IPS DF 4.7 (cell line): Measurements from ENCODE around the gene IGF1R.

Experiments
- DNase-seq: peaks from one replicate; pipeline ENCODE4 v3.0.0-alpha.2; 2013; ENCODE audit warnings: low spot score; ENCODE audit errors: extremely low read depth

The IGF1R gene

DNA sequence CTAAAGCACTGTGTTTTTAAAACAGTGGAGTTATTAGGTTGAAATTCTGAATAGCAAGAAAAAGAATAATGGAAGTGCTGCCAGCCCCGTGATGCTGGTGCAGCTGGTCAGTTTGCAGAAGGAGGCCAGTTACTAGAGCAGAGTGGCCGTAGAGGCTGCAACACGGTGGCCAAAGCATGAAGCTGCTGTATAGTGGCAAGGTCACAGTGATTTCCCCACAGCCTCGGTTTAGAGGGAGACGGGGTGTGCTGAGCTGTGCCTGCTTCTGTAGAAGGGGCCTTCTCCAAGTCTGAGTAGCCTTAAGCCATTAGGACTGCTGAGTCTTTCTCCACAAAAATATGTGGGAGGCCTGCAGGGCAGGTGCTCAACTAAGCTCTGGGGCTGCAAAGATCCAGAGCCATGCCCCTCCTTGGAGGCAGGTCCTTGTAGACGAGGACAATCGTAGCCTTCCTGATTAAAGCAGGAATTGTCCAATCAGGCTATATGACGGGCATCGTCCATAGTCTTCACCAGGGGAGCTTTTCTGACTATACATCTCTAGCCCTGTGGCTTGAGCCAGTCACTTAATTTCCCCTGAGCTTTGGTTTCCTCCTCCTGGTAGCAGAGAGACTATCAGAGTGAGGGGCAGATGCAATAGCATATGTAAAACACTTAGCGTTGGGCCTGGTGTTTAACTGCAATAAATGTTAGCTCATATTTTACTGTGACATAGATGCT lies 207.6 kb downstream of the IGF1R start:
- DNase-seq: no peak

DNA sequence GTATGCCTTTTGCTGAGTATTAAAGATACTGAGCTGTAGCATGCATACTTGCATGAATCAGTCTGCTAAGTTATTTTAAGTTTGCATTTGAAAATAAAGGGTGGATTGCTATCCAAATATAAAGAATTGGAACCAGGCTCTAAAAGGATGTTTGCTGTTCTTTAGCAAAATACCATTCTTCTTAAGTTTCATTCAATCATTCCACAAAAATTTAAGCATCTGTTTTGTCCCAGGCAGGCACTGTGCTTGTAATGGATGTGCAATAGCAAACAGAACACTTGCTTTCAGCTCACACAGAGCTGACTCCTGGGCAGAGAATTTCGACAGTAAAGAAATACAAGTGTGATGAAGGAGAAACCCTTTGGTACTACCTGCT lies 208.2 kb downstream of the IGF1R start:
- no peak for DNase-seq

DNA sequence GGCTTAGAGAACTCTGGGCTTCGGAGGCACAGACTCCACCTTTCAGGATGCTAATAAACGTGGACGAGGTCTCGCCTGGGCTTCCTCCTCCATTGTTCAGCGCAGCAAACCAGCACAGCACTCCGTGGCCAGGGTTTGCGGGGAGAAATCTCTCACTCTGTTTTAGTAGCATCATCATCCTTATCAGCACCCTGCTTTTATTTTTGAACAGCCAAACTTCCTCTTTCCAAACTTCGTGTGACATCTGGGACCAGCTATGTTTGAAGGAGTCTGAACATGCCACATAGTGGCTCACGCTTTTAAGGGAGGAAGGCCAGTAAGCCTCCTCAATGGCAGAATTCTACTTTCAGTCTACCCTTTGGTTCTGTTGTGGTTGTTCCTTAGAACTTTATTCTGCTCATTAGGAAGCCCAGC lies 210.3 kb downstream of the IGF1R start:
- no peak for DNase-seq

DNA sequence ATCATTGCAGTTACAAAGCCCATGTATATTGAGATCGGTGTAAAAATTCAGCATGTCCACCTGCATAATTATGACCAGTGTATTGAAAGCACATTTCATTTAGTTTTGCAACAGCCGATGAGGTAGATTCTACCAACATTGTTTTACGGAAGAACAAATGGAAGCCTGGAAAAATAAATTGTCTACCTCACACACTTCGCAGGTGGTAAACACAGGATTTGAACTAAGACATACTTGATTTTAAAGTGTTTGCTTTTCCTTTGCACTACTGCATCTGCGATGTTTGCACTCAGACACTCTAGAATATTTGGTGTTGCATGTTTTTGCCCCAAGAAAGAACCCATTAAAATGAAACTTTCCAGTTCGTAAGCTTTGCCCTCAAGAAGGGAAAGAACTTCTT lies 210.8 kb downstream of the IGF1R start:
- DNase-seq: no peak

DNA sequence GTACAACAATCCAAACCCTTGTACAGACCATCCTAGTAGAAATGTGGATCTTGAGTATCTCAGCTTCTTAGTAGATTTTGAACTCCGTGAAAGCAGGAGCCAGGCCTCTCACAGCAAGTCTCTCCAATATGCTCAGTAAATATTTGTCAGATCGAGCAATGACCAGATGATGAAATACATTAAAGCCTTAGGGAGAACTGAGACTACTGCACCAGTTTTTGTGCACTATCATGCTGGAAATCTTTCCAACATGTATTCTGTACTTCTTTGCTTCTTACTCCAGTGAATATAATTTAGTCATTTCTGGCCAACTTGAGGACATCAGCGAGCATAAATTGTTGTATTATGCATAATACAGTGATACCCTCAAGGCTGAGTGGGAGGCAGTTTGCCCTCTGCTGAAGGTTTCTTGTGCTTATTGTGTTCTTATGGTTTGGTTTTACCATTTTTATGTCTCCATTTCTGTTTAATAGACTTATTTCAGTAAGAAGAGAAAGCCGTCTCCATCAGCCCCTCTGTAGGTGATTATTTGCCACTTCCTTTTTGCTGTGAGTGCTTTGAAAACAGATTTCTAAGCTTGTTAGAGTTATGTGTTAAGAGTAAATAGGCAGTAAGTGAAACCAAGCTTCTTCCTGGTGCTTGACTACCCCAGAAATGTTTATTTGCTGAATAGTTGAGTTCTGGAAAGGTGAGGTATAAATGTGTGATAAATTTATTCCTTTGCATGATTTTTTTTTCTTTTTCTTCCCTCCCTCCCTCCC lies 212.1 kb downstream of the IGF1R start:
- no peak for DNase-seq

DNA sequence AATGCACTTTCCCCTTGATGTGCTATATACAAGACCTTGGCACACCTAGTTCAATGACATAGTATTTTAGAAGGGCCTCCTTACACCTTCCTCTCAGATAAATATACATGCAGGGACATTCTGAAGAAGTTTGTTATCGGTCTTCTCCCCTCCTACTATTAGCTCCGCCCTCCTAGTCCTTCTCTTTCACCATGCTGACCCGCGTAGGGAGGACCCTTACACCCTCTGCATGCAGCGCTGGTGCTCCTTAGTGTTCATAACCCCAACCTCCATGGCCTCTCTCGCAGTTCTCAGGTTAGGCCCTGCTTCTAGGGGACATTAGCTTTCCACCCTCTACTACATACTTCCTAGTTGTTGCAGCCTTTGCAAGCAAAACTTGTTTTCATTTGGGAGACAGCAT lies 212.8 kb downstream of the IGF1R start:
- DNase-seq: no peak

DNA sequence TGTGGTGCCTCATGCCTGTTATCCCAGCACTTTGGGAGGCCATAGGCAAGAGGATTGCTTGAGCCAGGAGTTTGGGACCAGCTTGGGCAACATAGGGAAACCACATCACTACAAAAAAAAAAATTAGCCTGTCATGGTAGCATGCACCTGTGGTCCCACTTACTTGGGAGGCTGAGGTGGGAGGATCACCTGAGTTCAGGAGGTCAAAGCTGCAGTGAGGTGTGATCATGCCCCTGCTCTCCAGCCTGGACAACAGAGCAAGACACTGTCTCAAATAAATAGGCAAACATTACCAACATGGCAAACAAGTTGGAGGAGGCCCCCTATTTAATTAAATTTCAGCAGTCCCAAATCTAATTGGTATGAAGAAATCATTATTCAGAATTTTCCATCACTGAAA lies 215.6 kb downstream of the IGF1R start:
- no peak for DNase-seq

DNA sequence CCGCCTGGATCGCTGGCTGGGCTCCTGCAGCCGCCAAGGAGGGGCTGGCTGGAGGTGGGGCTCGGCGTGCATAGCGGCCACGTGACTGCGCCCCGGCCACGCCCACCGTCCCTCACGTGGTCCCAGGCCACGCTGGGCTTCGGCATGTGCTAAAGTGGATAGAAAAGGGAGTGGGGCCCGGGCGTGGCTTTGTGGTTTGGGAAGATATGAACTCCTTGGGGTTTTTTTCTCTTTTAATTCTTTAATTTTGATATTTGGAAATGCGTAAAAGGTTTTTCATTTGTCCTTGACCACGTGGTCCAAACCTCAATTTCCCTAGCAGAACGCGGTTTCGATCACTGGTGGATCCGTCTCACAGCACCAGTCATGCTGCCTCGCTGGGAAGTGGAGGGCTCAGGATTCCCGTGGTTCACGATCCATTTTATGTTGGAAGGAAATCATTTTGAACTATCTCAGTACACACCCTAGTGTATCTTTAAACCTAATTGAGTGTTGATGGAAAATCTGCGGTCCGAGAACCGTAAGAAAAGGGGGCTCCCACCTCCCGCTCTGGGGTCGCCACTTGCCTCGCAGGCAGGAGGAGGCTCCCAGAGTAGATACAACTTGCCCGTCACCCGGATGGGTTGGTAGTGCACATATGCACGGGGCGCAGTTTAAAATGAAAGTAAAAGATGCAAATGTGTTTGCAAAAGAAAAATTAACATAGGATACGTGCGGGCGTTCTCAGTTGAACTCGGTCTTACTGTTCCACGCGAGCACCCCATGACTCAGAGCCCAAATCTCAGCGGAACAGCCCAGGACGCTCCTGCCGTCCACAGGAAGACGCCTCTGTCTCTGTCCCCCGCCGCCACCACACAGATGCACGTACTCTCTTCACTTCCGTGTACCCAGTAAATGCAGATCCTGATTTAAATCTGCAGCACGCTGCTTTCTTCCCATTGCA lies 217.3 kb downstream of the IGF1R start:
- DNase-seq: no peak

DNA sequence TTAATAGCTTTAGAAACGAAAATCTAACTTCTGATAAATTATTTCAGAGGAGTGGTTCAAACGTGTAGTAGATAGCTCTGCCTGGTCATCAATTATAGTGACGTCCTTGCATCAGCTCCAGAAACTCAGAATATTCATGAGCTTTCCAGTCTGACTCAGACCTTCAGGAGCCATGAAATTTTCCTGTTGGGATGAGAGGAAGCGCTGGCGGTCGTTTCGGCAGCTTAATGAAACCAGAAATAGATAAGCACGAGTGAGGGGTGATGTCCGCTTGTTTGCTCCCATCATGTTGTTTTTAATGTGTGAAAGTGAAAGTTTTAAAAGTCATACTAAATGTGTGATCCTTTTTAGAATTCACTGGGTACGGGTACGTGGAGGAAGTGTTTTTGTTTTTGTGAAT lies 218.2 kb downstream of the IGF1R start:
- DNase-seq: no peak

DNA sequence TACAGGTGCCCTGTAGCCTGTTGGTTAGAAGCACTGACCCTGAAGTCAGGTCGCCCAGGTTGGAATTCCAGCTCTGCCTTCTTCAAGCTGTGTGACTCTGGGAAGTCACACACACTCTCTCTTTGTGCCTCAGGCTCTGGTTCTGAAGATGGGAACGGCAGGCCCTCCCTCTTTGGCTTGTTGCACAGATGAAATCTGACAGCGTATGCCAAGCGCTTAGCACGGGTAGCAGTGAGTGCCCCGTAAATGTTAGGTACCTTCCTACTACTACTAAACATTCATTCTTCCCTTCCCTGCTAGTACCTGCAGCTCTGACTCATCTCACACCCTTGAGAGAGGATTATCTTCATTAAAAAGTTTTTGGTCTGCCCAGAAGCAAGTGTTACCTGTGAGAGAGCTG lies 220.2 kb downstream of the IGF1R start:
- DNase-seq: no peak

DNA sequence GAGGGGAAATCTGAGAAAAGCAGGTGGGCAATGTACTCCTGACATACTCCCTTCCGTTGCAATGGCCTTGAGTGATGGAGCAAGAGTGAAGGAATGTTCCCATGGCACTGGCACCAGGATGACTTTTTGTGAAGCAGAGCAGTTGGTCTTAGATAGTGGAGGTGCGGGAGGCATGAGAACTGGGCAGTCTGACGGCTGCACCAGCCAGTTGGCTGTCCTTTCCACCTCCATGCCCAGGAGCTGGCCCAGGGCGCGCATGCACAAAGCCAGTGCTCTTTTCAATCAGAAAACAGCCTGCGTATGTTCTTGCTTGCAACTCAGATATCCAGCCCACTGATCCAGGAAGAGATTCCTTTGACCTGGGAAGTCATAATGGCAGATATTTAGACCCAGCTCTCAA lies 222.4 kb downstream of the IGF1R start:
- no peak for DNase-seq

DNA sequence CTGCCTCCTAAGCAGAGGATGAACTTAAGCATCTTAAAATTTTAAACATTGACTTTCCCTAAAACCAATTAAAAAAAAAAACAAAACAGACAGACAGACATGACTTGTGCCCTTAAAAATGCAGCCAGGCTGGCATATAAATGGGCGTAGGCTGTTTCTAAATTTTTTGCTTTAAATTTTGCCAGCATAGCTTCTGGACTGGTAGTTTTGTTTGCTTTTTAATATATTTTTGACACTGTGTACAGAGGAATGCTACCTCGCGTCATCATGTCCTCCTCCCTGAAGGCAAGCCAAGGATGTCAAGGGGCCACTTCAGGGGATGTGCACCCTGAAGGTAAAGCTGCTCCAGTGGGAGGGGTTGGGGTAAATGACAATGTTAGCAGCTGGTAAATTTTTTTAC lies 224.4 kb downstream of the IGF1R start:
- no peak for DNase-seq

DNA sequence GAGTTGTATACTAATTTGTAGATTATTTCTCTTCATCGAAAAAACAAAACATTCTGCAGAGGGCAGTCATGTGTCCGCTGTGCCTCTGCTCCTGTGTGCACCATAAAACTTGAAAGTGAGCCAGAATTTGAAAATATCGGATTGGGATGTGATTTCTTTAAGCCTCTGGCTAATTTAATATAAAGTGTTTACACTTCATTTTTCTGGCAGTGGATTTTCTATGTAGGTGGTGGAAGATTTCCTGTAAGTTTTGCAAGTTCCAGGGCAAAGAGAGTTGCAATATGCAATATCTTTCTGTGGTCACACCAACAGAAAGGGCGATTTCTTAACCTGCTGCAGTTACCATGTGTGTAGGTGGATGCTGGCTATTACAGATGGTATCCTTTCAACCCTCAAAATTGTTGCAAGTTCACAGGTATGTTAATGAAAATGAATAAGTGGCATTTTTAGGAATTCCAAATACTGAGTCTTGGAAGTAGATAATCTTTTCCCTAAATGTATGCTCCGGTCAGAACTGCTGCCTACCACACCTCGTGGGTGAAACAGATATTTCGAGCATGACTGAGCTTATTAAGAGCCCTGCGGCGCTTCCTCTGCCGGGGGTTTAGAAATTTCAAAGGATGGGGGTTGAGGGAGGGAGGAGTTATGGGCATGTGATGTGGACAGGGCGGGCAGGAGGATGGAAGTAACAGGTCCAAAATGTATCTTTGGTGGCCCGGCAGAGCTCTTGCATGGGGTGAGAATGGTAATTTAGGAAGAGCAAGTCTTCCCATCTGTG lies 225.3 kb downstream of the IGF1R start:
- DNase-seq: no peak

DNA sequence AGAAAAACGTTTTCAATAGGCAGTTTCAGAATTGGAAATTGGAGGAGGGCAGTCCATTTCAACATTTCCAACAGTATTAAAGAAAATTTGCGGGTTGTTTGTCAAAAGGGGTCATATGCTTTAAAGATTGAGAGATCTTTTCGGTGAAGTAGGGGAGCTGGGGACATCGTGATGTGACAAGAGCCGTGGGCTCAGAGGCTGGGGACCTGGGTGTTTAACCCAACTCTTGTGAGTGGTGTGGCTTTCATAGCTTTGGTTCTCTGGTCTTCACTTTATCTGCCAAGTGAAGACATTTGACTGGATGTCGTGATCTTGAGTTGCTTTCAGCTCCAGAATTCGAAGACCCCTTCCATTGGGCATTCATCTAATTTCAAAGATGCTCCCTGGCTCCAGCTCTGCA lies 226.0 kb downstream of the IGF1R start:
- DNase-seq: no peak

DNA sequence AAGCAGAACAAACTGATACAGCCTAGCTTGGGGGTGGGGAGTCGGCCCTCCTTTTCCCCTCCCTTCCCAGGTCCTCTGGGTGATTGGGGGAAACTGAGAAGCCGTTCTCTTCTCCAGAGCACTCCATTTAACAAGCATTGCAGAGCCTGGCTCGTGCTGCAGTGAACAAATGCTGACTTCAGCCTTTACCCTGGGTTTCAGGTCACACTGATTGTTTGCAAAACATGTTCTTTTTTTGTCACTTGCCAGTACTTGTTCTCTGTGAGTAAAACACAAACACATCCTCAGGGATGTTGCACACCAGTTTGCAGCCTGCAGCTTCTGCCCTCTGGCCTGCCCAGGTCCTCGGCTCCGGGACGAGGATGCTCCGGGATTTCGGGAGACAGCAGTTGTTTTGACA lies 226.4 kb downstream of the IGF1R start:
- DNase-seq: no peak

DNA sequence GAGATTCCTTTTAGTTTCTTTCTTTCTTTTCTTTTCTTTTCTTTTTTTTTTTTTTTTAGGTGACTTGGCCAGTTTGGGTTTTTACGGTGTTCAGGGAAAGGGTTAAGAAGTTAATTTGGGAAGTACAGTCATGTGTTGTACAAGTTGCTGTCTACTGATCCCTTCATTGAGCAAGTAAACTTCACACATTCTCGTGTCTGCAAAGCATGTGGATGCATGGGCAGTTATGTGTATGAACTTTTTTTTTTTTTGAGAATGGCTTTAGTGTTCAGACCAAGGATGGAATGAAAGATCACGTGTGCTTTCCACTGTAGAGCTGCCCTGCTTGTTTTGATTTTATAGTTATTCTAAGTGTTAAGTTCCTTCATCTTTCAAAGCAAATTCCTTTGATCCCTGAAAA lies 227.0 kb downstream of the IGF1R start:
- no peak for DNase-seq

DNA sequence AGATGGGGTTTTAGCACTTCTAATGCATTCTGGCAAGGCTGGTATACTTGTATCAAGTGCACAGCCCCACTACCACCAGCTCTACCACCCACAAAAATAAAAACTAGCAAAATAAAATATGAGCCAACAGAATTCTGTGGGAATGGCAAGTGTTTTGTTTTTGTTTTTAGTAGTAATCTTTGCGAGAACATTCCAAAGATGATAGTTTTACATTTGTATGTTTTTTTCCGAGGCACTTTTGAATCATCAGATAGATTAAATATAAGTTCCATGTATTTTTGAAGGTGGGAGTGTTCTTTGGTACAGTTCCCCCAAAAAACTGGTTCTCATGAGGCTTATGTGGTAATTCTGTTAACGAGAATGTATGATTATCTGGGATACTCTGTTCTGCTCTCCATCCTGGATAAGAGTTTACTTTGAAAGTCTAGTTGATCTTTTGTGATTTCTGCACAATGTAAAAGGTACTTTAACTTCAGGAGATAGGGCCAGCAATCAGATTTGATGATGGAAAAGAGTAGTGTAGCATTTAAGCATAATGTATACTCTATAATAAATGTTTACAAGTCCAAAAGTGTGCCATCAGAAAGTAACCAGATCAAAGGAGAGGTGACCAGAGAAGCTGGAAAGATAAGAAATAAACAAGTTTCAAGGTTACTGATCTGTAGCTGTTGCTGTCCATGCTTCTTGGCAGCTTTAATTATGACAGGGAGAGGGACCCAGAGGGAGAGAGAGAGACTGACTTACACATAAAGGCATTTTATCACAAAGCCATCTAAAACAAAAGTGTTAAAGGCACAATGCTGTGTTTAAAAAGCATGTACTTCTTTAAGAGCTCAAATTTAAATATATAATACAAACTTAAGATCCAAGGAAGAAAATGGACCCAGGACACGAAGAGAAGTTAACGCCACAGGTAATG lies 228.4 kb downstream of the IGF1R start:
- no peak for DNase-seq

DNA sequence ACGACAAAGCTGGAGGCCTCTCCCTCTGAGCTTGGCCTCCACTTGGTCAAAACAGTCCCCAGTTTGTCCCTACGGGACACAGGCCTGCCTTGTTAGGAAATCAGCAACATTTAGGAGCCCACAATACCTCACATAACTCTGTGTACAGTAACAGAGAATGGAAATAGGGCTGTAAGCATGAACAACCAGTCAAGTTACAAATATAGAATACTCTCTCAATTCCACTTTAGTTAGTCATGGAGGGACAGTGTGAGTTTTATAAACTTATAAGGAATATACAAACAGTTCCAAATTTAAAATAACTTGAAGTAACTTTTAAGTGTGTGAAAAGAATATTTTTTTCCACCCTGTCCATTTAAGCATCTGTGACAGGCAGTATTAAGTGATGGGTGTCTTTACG lies 229.8 kb downstream of the IGF1R start:
- no peak for DNase-seq

DNA sequence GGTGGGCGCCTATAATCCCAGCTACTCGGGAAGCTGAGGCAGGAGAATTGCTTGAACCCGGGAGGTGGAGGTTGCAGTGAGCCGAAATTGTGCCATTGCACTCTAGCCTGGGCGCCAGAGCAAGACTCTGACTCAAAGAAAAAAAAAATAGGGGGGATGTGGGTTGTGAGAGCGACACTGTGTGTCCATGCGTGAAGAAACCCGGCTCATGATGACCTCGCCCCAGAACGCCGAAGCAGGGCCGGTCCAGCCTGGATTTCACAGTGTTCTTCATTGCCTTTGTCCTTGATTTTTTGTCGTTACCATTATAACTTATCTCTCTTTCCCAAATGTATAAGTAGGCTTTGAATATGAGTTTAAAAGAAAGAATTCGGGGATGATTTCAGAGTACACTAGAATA lies 230.5 kb downstream of the IGF1R start:
- no peak for DNase-seq
